Liver (tissue), 9 donors: ENCODE measurements around the gene TMCC2. TPM values are rescaled to one million over a fixed set of nuclear protein-coding genes. Genes with fewer than 3 reads are reported as not detected.

Source experiments
- DNase-seq: peaks from one replicate; pipeline ENCODE4 v3.0.0-alpha.2; 2017; ENCODE audit warnings: low spot score
- H3K27ac ChIP-seq, 2 donors: one replicate each; pipeline ENCODE4 v1.7.0; 2013; ENCODE audit warnings: inconsistent platforms in 2 of 2, low read length in 2 of 2, control low read depth in 1 of 2, low read depth in 1 of 2, mild to moderate bottlenecking in 1 of 2
- H3K27me3 ChIP-seq, 4 donors: one replicate each; pipeline versions ENCODE4 v1.6.1 to v1.7.0; 2013; ENCODE audit warnings: low read length in 3 of 4, inconsistent platforms in 1 of 4, mild to moderate bottlenecking in 1 of 4, moderate library complexity in 1 of 4; ENCODE audit not compliant: control insufficient read depth in 4 of 4, insufficient read depth in 4 of 4
- H3K36me3 ChIP-seq, 4 donors: one replicate each; pipeline versions ENCODE4 v1.6.1 to v1.7.0; 2013; ENCODE audit warnings: low read length in 3 of 4, mild to moderate bottlenecking in 3 of 4, low read depth in 1 of 4, moderate library complexity in 1 of 4; ENCODE audit not compliant: control insufficient read depth in 4 of 4, insufficient read depth in 3 of 4
- H3K4me1 ChIP-seq, 4 donors: one replicate each; pipeline versions ENCODE4 v1.6.1 to v1.7.0; 2013; ENCODE audit warnings: low read length in 3 of 4, mild to moderate bottlenecking in 3 of 4, moderate library complexity in 1 of 4; ENCODE audit not compliant: control insufficient read depth in 4 of 4, insufficient read depth in 4 of 4
- H3K4me3 ChIP-seq, 3 donors: one replicate each; pipeline versions ENCODE4 v1.6.1 to v1.7.0; 2013; ENCODE audit warnings: low read length in 3 of 3, control low read depth in 1 of 3, low read depth in 1 of 3, mild to moderate bottlenecking in 1 of 3
- H3K9ac ChIP-seq, 2 donors: one replicate each; pipeline ENCODE4 v1.7.0; 2013; ENCODE audit warnings: low read length in 2 of 2, mild to moderate bottlenecking in 2 of 2, moderate library complexity in 2 of 2, control low read depth in 1 of 2, low read depth in 1 of 2
- H3K9me3 ChIP-seq, 4 donors: one replicate each; pipeline versions ENCODE4 v1.6.1 to v1.7.0; 2013; ENCODE audit warnings: low read length in 3 of 4; ENCODE audit not compliant: control insufficient read depth in 4 of 4
- ATF3 ChIP-seq: IDR thresholded peaks from 2 replicates; pipeline ENCODE4 v1.6.1; 2016; ENCODE audit warnings: antibody characterized with exemption
- CTCF ChIP-seq: fragments of 150-350 bp; IDR thresholded peaks from 2 replicates; pipeline ENCODE4 v1.5.1; 2017; ENCODE audit warnings: improper control_type of control experiment, low read depth, low read length; ENCODE audit not compliant: missing input control
- EGR1 ChIP-seq, 2 donors: IDR thresholded peaks; 2 replicates each; pipeline ENCODE4 v1.6.1; 2016 to 2018; ENCODE audit warnings: antibody characterized with exemption in 2 of 2, low read depth in 2 of 2
- FOXA1 ChIP-seq: IDR thresholded peaks from 2 replicates; pipeline ENCODE4 v1.6.1; 2016; ENCODE audit warnings: antibody characterized with exemption
- FOXA2 ChIP-seq: IDR thresholded peaks from 2 replicates; pipeline ENCODE4 v1.6.1; 2016; ENCODE audit warnings: antibody characterized with exemption
- GABPA ChIP-seq, 2 donors: IDR thresholded peaks in 1 of 2; conservative IDR thresholded peaks in 1 of 2; 2 replicates each; pipeline ENCODE4 v1.6.1; 2016; ENCODE audit warnings: antibody characterized with exemption in 2 of 2, mild to moderate bottlenecking in 1 of 2, moderate library complexity in 1 of 2
- HNF4A ChIP-seq, 2 donors: conservative IDR thresholded peaks; 2 replicates each; pipeline ENCODE4 v1.6.1; 2016; ENCODE audit warnings: antibody characterized with exemption in 2 of 2, mild to moderate bottlenecking in 2 of 2
- HNF4G ChIP-seq: IDR thresholded peaks from 2 replicates; pipeline ENCODE4 v1.6.1; 2016; ENCODE audit warnings: antibody characterized with exemption
- JUND ChIP-seq, 2 donors: IDR thresholded peaks; 2 replicates each; pipeline ENCODE4 v1.6.1; 2016; ENCODE audit warnings: antibody characterized with exemption in 2 of 2
- NR2F2 ChIP-seq: IDR thresholded peaks from 2 replicates; pipeline ENCODE4 v1.6.1; 2016; ENCODE audit warnings: antibody characterized with exemption
- RAD21 ChIP-seq, 2 donors: IDR thresholded peaks; 2 replicates each; pipeline ENCODE4 v1.6.1; 2016; ENCODE audit warnings: antibody characterized with exemption in 2 of 2, mild to moderate bottlenecking in 2 of 2
- RXRA ChIP-seq, 2 donors: IDR thresholded peaks; 2 replicates each; pipeline ENCODE4 v1.6.1; 2017 to 2018; ENCODE audit warnings: antibody characterized with exemption in 2 of 2, mild to moderate bottlenecking in 1 of 2
- SP1 ChIP-seq: IDR thresholded peaks from 2 replicates; pipeline ENCODE4 v1.6.1; 2018; ENCODE audit warnings: antibody characterized with exemption, mild to moderate bottlenecking
- YY1 ChIP-seq: IDR thresholded peaks from 2 replicates; pipeline ENCODE4 v1.6.1; 2016; ENCODE audit warnings: antibody characterized with exemption, mild to moderate bottlenecking
- WGBS: extraction: QIAGEN DNeasy Blood & Tissue Kit; methylation state at CpG from one replicate; pipeline ENCODE4 v1.1.7; 2013; 5-methylcytosine and 5-hydroxymethylcytosine counted together
- polyA plus RNA-seq, 2 donors: library from polyadenylated mRNA; stranded (reverse) in 1 of 2; unstranded in 1 of 2; fragments of 200-250 nt in 1 of 2; fragments of >200 nt in 1 of 2; fragmentation: Nextera tagmentation in 1 of 2; extraction: Ambion mirVana in 1 of 2; gene quantifications; one replicate each; pipeline versions ENCODE4 v1.2.1 to v1.2.3, GENCODE V29; 2013 to 2015
- total RNA-seq, 2 donors: library from RNA; depleted of rRNA; stranded (reverse); fragments of >200 nt; gene quantifications; one replicate each; pipeline ENCODE4 v1.2.3, GENCODE V29; 2014
- TF ChIP-seq, protein P1 (sequence below): IDR thresholded peaks from 2 replicates; pipeline ENCODE4 v1.6.1; 2016; ENCODE audit warnings: antibody characterized with exemption
- TF ChIP-seq, protein P2 (sequence below): IDR thresholded peaks from 2 replicates; pipeline ENCODE4 v1.6.1; 2016; ENCODE audit warnings: antibody characterized with exemption
- TF ChIP-seq, protein P3 (sequence below): IDR thresholded peaks from 2 replicates; pipeline ENCODE4 v1.6.1; 2016; ENCODE audit warnings: antibody characterized with exemption, mild to moderate bottlenecking
- donor health status: healthy.
- donor health status: healthy.
- donor health status: healthy.
- donor health status: healthy.
- donor health status: healthy.

The TMCC2 gene
- total and polyA plus RNA-seq, 4 donors, result 0.06 to 452 (median 0.21) TPM

- 46% methylated on average over 9 of the region's 9 CpGs for WGBS
- Histone ChIP-seq H3K27ac (no peak overlapping the region), H3K4me1 (peaks cover 4 to 19% (median 10%) of the 10 kb centered on the region in 4 donors), H3K9ac (no peak overlapping the region), H3K4me3 (peak overlapping the region in 2 of 3 donors; percentile 4 to 6), H3K27me3 (no peaks in the 10 kb centered on the region), H3K9me3 (no peaks in the 10 kb centered on the region), H3K36me3 (no peaks in the 10 kb centered on the region)
- TF ChIP-seq RXRA (IDR thresholded peaks at IDR 0.05) (peak; percentile 34 to 58), FOXA2 (no peak), EGR1 (IDR thresholded peaks at IDR 0.05; ENCODE audit: low read depth in 2 of 2) (no peak), YY1 (peak; percentile 93), JUND (IDR thresholded peaks at IDR 0.05) (peak in 1 of 2 donors; percentile 31), GABPA (IDR thresholded peaks at IDR 0.05 in 1 of 2, conservative IDR thresholded peaks at IDR 0.05 in 1 of 2) (peak in 1 of 2 donors; percentile 19), RAD21 (IDR thresholded peaks at IDR 0.05) (peak; percentile 30 to 32), SP1 (peak; percentile 64), NR2F2 (no peak), HNF4A (conservative IDR thresholded peaks at IDR 0.05) (peak; percentile 29 to 52), FOXA1 (no peak)
- TF ChIP-seq, protein P1, sequence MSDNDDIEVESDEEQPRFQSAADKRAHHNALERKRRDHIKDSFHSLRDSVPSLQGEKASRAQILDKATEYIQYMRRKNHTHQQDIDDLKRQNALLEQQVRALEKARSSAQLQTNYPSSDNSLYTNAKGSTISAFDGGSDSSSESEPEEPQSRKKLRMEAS, result peak; percentile 92
- TF ChIP-seq, protein P2, sequence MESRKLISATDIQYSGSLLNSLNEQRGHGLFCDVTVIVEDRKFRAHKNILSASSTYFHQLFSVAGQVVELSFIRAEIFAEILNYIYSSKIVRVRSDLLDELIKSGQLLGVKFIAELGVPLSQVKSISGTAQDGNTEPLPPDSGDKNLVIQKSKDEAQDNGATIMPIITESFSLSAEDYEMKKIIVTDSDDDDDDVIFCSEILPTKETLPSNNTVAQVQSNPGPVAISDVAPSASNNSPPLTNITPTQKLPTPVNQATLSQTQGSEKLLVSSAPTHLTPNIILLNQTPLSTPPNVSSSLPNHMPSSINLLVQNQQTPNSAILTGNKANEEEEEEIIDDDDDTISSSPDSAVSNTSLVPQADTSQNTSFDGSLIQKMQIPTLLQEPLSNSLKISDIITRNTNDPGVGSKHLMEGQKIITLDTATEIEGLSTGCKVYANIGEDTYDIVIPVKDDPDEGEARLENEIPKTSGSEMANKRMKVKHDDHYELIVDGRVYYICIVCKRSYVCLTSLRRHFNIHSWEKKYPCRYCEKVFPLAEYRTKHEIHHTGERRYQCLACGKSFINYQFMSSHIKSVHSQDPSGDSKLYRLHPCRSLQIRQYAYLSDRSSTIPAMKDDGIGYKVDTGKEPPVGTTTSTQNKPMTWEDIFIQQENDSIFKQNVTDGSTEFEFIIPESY, result peak; percentile 60
- TF ChIP-seq, protein P3, sequence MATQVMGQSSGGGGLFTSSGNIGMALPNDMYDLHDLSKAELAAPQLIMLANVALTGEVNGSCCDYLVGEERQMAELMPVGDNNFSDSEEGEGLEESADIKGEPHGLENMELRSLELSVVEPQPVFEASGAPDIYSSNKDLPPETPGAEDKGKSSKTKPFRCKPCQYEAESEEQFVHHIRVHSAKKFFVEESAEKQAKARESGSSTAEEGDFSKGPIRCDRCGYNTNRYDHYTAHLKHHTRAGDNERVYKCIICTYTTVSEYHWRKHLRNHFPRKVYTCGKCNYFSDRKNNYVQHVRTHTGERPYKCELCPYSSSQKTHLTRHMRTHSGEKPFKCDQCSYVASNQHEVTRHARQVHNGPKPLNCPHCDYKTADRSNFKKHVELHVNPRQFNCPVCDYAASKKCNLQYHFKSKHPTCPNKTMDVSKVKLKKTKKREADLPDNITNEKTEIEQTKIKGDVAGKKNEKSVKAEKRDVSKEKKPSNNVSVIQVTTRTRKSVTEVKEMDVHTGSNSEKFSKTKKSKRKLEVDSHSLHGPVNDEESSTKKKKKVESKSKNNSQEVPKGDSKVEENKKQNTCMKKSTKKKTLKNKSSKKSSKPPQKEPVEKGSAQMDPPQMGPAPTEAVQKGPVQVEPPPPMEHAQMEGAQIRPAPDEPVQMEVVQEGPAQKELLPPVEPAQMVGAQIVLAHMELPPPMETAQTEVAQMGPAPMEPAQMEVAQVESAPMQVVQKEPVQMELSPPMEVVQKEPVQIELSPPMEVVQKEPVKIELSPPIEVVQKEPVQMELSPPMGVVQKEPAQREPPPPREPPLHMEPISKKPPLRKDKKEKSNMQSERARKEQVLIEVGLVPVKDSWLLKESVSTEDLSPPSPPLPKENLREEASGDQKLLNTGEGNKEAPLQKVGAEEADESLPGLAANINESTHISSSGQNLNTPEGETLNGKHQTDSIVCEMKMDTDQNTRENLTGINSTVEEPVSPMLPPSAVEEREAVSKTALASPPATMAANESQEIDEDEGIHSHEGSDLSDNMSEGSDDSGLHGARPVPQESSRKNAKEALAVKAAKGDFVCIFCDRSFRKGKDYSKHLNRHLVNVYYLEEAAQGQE, result peak; percentile 70
- DNase-seq, result no peak
These were observed 36.7 kb upstream of the TMCC2 start for GRCh38 chr1:205190845-205191577.

DNA sequence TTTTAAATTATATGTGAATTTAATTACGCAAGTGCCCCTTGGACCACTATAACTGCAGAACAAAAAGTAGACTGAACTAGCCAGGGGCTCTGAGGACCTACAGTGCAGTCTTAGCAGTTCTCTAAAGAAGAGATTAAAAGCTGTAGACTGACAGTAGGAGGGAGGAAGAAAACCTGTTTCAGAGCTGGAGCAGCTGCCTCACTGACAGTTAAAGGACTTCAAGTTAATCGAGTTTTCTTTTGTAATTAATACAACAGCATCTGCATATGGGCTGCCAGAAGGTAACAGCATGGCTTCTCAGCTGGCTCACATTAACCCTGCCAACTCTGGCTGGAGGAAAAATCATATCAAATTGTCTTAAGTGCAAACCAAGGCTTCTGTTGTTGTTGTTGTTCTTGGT is 36.1 kb upstream of the TMCC2 start:
- H3K4me1 ChIP-seq, result peaks cover 4 to 19% (median 10%) of the 10 kb centered on the region in 4 donors
- WGBS, result 33% methylated on average over 2 of the region's 2 CpGs

More for the DNA sequence above, 36.1 kb upstream of the TMCC2 start:
- Histone ChIP-seq H3K27ac (no peak overlapping the region), H3K27me3 (no peaks in the 10 kb centered on the region), H3K9me3 (no peaks in the 10 kb centered on the region), H3K36me3 (no peaks in the 10 kb centered on the region), H3K4me3 (no peak overlapping the region), H3K9ac (no peak overlapping the region)
- TF ChIP-seq, protein P1, result no peak
- no peak for TF ChIP-seq ATF3
- no peak for TF ChIP-seq CTCF
- no peak for TF ChIP-seq HNF4G
- no peak for TF ChIP-seq EGR1 (IDR thresholded peaks at IDR 0.05; ENCODE audit: low read depth in 2 of 2)
- TF ChIP-seq GABPA (IDR thresholded peaks at IDR 0.05 in 1 of 2, conservative IDR thresholded peaks at IDR 0.05 in 1 of 2), result no peak
- no peak for TF ChIP-seq HNF4A (conservative IDR thresholded peaks at IDR 0.05)
- TF ChIP-seq YY1, result peak; percentile 2
- DNase-seq, result no peak
